ENCODE results near the gene GM2A. TPM values are rescaled to one million over a fixed set of nuclear protein-coding genes. Genes with fewer than 3 reads are reported as not detected.
"Not testable (repeated sequence)": the region's sequence is repeated elsewhere in the genome, so short reads cannot be mapped to it uniquely, and the experiment has no call there.

GM2A gene
- total RNA-seq, 2 experiments from 2014 or later = 15.9 to 19.5 TPM

GRCh38 chr5:151309821-151310220 lies 56.8 kb downstream of the GM2A start:
- H3K27ac Mint-ChIP-seq; H3K4me3 Mint-ChIP-seq; CTCF ChIA-PET; POLR2A ChIA-PET; H3K27me3 Mint-ChIP-seq; H3K36me3 Mint-ChIP-seq (ENCODE audit: low read depth); H3K4me1 Mint-ChIP-seq; DNase-seq: not testable (repeated sequence)
- peaks cover 12% of the 10 kb centered on the region for H3K9me3 Mint-ChIP-seq

- no peak for DNase-seq
- Mint-ChIP-seq H3K27ac (no peak overlapping the region), H3K4me1 (no peaks in the 10 kb centered on the region), H3K9me3 (peaks cover 12% of the 10 kb centered on the region), H3K4me3 (no peak overlapping the region), H3K36me3 (ENCODE audit: low read depth) (no peaks in the 10 kb centered on the region), H3K27me3 (peaks cover 8% of the 10 kb centered on the region)
- CTCF ChIA-PET = no interaction called here
- POLR2A ChIA-PET = no interaction called here
Observed at GRCh38 chr5:151310932-151311331, 57.9 kb downstream of the GM2A start.

DNA sequence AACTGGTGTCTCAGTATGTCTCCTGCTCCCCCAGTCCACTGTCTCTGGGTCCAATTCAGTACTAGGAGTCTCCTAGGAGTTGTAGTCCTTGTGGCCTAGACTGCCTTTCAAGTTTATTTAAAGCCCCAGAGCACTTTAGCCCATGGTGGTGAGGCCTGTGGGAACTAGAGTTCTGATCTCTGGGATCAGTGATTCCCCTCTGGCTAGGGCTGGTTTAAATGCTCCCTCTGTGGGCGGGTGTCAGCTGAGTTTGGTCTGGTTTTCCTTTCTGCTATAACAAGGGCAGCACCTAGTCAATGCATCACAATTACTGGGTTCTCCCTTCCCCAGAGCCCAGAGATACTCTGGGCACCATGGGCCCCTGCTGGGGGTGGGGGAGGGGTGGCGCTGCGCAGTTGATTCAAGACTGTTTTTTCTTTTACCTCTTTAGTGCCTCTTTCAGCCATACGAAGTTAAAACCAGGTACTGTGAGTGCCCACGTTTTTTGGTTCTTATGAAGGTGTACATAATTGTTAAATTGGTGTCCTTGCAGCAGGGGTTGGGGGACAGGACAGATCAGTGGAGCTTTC lies 59.9 kb downstream of the GM2A start:
- CTCF ChIA-PET = interaction anchor here (1.0 kb wide), 1 partner anchor 105 kb away, joined by 3 read pairs; no protein-coding TSS in a partner anchor
- no peaks in the 10 kb centered on the region for H3K4me1 Mint-ChIP-seq
- H3K4me3 Mint-ChIP-seq = no peak overlapping the region

GRCh38 chr5:151313357-151313756 lies 60.4 kb downstream of the GM2A start:
- Mint-ChIP-seq H3K9me3 (peaks cover 12% of the 10 kb centered on the region), H3K36me3 (ENCODE audit: low read depth) (no peaks in the 10 kb centered on the region), H3K4me3 (no peak overlapping the region), H3K27me3 (peaks cover 7% of the 10 kb centered on the region), H3K27ac (no peak overlapping the region), H3K4me1 (no peaks in the 10 kb centered on the region)
- CTCF ChIA-PET = interaction anchor here (0.8 to 1.0 kb wide), 2 partner anchors 14 to 105 kb away, joined by 3 read pairs; no protein-coding TSS in a partner anchor
- POLR2A ChIA-PET = no interaction called here
- no peak for DNase-seq

More for the DNA sequence above, 59.9 kb downstream of the GM2A start:
- H3K27me3 Mint-ChIP-seq = peaks cover 5% of the 10 kb centered on the region
- peaks cover 12% of the 10 kb centered on the region for H3K9me3 Mint-ChIP-seq
- POLR2A ChIA-PET = no interaction called here
- no peak overlapping the region for H3K27ac Mint-ChIP-seq
- no peaks in the 10 kb centered on the region for H3K36me3 Mint-ChIP-seq (ENCODE audit: low read depth)
- DNase-seq = no peak

GRCh38 chr5:151315998-151316597 lies 63.1 kb downstream of the GM2A start:
- Mint-ChIP-seq H3K27ac (no peak overlapping the region), H3K9me3 (peaks cover 4% of the 10 kb centered on the region), H3K4me3 (no peak overlapping the region), H3K4me1 (no peaks in the 10 kb centered on the region), H3K27me3 (peaks cover 5% of the 10 kb centered on the region), H3K36me3 (ENCODE audit: low read depth) (no peaks in the 10 kb centered on the region)
- DNase-seq = peak; percentile 57
- ChIA-PET POLR2A (no interaction called here), CTCF (interaction anchor here (0.9 to 1.7 kb wide), 6 partner anchors 29 to 455 kb away, joined by 3 to 7 read pairs (median 4); partner anchors contain the start of gene G3BP1)

DNA sequence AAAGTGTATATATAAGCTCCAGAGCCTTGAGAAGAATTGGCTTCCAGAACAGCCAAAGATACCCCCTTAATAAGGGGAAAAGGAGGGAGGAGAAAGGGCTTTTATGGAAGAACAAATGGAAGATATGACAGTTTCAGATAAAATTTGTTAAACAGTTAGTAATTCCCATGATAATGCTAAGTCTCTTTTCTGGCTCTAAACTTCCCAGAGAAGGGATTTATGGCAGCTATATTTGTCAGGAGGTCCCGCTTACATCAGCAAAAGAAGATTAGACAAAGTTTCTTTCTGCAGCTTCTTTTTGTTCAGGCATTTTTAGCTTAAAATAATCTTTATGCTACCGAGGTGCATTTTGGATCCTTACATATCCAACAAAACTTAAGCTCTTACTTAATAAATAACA lies 64.9 kb downstream of the GM2A start:
- Mint-ChIP-seq H3K36me3 (ENCODE audit: low read depth) (no peaks in the 10 kb centered on the region), H3K4me1 (no peaks in the 10 kb centered on the region), H3K4me3 (no peak overlapping the region), H3K27me3 (peaks cover 2% of the 10 kb centered on the region), H3K27ac (no peak overlapping the region), H3K9me3 (no peaks in the 10 kb centered on the region)
- ChIA-PET CTCF (no interaction called here), POLR2A (interaction anchor here (0.6 kb wide), 1 partner anchor 736 kb away, joined by 7 read pairs; no protein-coding TSS in a partner anchor)
- no peak for DNase-seq

DNA sequence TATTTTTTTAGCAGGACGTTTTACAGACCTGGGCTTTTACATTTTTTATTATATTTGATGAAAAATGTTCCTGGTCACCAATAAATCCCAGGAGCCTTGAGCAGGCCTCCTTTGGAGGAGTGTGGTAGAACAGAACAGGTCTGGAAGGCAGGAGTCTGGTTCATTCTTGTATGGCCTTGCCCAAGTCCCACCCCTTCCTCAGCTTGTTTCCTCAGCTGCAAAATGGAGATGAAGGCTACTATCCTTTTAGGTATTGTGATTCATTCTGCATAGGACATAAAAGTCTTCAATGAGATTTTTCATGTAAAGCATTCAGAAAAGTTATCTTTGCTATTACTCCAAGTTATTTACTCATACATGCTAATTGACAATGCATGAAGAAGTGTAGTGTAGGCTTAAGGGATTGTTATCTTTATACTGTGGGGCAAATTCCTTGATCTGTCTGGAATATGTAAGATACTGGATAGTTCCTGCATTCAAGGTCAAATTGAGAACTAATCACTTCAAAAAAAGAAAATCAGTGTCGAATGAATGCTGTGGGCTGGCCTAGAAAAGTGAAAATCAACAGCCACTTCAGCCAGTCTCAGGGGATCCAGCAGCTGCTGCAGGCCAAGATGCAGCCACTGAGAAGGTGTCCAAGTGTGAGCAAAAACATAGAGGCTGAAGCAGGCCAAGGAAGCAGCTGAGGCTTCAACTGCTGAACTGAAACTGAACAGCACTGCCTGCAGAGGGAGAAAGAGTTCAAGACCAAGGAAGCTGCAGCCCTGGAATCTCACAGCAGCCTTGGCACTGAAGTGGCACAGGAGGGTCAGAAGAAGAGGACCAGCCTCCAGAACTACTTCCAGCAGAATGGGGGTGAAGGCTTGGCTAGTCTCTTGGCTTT lies 66.1 kb downstream of the GM2A start:
- Mint-ChIP-seq H3K27ac (no peak overlapping the region), H3K27me3 (peaks cover 2% of the 10 kb centered on the region), H3K4me1 (no peaks in the 10 kb centered on the region), H3K9me3 (no peaks in the 10 kb centered on the region), H3K36me3 (ENCODE audit: low read depth) (no peaks in the 10 kb centered on the region), H3K4me3 (no peak overlapping the region)
- no peak for DNase-seq
- POLR2A ChIA-PET = interaction anchor here (0.6 kb wide), 2 partner anchors 78 to 396 kb away, joined by 3 read pairs; no protein-coding TSS in a partner anchor
- CTCF ChIA-PET = no interaction called here

Other genes starting within 250 kb of the GM2A start
- not detected for gene GPX3, start 232.6 kb upstream of the GM2A start, total RNA-seq
- 100 to 1,000 TPM; 127 TPM for gene TNIP1, start 172.2 kb upstream of the GM2A start, total RNA-seq
- gene ANXA6, start 95.4 kb upstream of the GM2A start, total RNA-seq = 100 to 1,000 TPM; 494 to 508 TPM
- 10 to 100 TPM; 79.4 to 84.1 TPM for gene CCDC69, start 29.1 kb upstream of the GM2A start, total RNA-seq
- gene SLC36A3, start 50.6 kb downstream of the GM2A start, total RNA-seq = not detected
- gene SLC36A2, start 94.4 kb downstream of the GM2A start, total RNA-seq = not detected
- 1 to 10 TPM; 5.8 TPM for gene SLC36A1, start 194.4 kb downstream of the GM2A start, total RNA-seq